B cell (primary cell): ENCODE data around the gene TLR9. TPM values are rescaled to one million over a fixed set of nuclear protein-coding genes. Genes with fewer than 3 reads are reported as not detected.
A peak's percentile ranks its signal among the peaks of the same experiment; 100 is the strongest.

Source experiments
- ATAC-seq: fragments of 200-7000 bp; cut with Tn5 transposase; one replicate; pipeline ENCODE4 v1.10.0; 2021; ENCODE audit warnings: low read depth, mild to moderate bottlenecking, moderate number of reproducible peaks, moderate library complexity
- CTCF ChIA-PET: fragments of 350-600 bp; sonication (Branson Sonifier 250); formaldehyde crosslinking; loops from one replicate; lab custom pipeline; 2021; ENCODE audit warnings: antibody characterized with exemption, inconsistent platforms; lab: Charles Lee
- POLR2A ChIA-PET: fragments of 350-600 bp; sonication (Branson Sonifier 250); formaldehyde crosslinking; loops from one replicate; lab custom pipeline; 2021; ENCODE audit warnings: antibody characterized with exemption; lab: Charles Lee
- DNase-seq: peaks from one replicate; pipeline ENCODE4 v3.0.0; 2013
- H2AFZ ChIP-seq: 2 replicates; pipeline ENCODE4 v1.6.1; 2012; ENCODE audit warnings: mild to moderate bottlenecking, low read depth, low read length; ENCODE audit not compliant: insufficient read depth, poor library complexity, severe bottlenecking
- H3K27ac ChIP-seq, 2 donors: 1 replicate in 1 of 2; 2 replicates in 1 of 2; pipeline ENCODE4 v1.5.1; 2012 to 2013; ENCODE audit warnings: low read length in 2 of 2, mild to moderate bottlenecking in 2 of 2, moderate library complexity in 1 of 2
- H3K27me3 ChIP-seq, 4 experiments: fragments of 200-600 bp in 1 of 4; sonication (generic) in 1 of 4; replicated peaks in 1 of 4; 1 replicate in 2 of 4; 2 replicates in 2 of 4; pipeline versions ENCODE4 v1.6.1 to v1.7.0; 2013 to 2016; ENCODE audit warnings: low read length in 3 of 4, mild to moderate bottlenecking in 2 of 4, mixed read lengths in 1 of 4, moderate library complexity in 1 of 4; ENCODE audit not compliant: insufficient read depth in 4 of 4, control insufficient read depth in 3 of 4; ENCODE audit errors: control extremely low read depth in 1 of 4
- H3K36me3 ChIP-seq, 2 experiments: replicated peaks in 1 of 2; 1 replicate in 1 of 2; 2 replicates in 1 of 2; pipeline versions ENCODE4 v1.6.1 to v1.7.1; 2013; ENCODE audit warnings: low read length in 1 of 2; ENCODE audit not compliant: insufficient read depth in 2 of 2, control insufficient read depth in 1 of 2; ENCODE audit errors: control extremely low read depth in 1 of 2, extremely low read depth in 1 of 2
- H3K4me1 ChIP-seq, 2 donors: fragments of 200-600 bp in 1 of 2; sonication (generic) in 1 of 2; 1 replicate in 1 of 2; 2 replicates in 1 of 2; pipeline versions ENCODE4 v1.5.1 to v1.6.1; 2013 to 2017; ENCODE audit warnings: low read length in 2 of 2; ENCODE audit not compliant: control insufficient read depth in 2 of 2, insufficient read depth in 2 of 2
- H3K4me2 ChIP-seq: replicated peaks from 2 replicates; pipeline ENCODE3; 2012; ENCODE audit warnings: mild to moderate bottlenecking, low read depth, low read length; ENCODE audit not compliant: poor library complexity, severe bottlenecking
- H3K4me3 ChIP-seq, 5 experiments: fragments of 200-600 bp in 1 of 5; sonication (generic) in 1 of 5; 1 replicate in 3 of 5; 2 replicates in 2 of 5; pipeline versions ENCODE4 v1.5.1 to v1.7.0; 2011 to 2016; ENCODE audit warnings: low read length in 4 of 5, mild to moderate bottlenecking in 4 of 5, low read depth in 2 of 5, control low read depth in 1 of 5, moderate library complexity in 1 of 5; ENCODE audit not compliant: insufficient read depth in 1 of 5; ENCODE audit errors: control extremely low read depth in 1 of 5, extremely low read depth in 1 of 5
- H3K79me2 ChIP-seq: fragments of 200-600 bp; sonication (generic); one replicate; pipeline ENCODE4 v1.6.0; 2016; ENCODE audit warnings: low read length; ENCODE audit not compliant: control insufficient read depth, insufficient read depth
- H3K9ac ChIP-seq: fragments of 200-600 bp; sonication (generic); 2 replicates; pipeline ENCODE4 v1.6.1; 2017; ENCODE audit warnings: mild to moderate bottlenecking, low read length, moderate library complexity
- H3K9me3 ChIP-seq, 3 donors: one replicate each; pipeline versions ENCODE4 v1.6.1 to v1.7.1; 2013; ENCODE audit warnings: low read length in 2 of 3; ENCODE audit not compliant: control insufficient read depth in 2 of 3, insufficient read depth in 1 of 3; ENCODE audit errors: control extremely low read depth in 1 of 3
- H4K20me1 ChIP-seq: 2 replicates; pipeline ENCODE4 v1.6.0; 2012; ENCODE audit warnings: mild to moderate bottlenecking, low read length; ENCODE audit not compliant: insufficient read depth, control insufficient read depth, poor library complexity, severe bottlenecking
- H3K27ac Mint-ChIP-seq: one replicate; pipeline ENCODE4 v1.8.0; 2021; ENCODE audit warnings: mixed read lengths
- H3K27me3 Mint-ChIP-seq: one replicate; pipeline ENCODE4 v1.8.0; 2021; ENCODE audit warnings: mixed read lengths
- H3K4me1 Mint-ChIP-seq: one replicate; pipeline ENCODE4 v1.8.0; 2021; ENCODE audit warnings: mixed read lengths
- H3K4me3 Mint-ChIP-seq: one replicate; pipeline ENCODE4 v1.8.0; 2021; ENCODE audit warnings: mixed read lengths
- H3K9me3 Mint-ChIP-seq: one replicate; pipeline ENCODE4 v1.8.0; 2022; ENCODE audit warnings: mixed read lengths; ENCODE audit not compliant: insufficient read depth
- CTCF ChIP-seq: fragments of 200-600 bp; IDR thresholded peaks from one replicate; pipeline ENCODE4 v1.8.0; 2022; ENCODE audit warnings: antibody characterized with exemption, mild to moderate bottlenecking
- EZH2 ChIP-seq: IDR thresholded peaks from 2 replicates; pipeline ENCODE4 v1.6.1; 2012; ENCODE audit warnings: borderline replicate concordance, low read depth, mild to moderate bottlenecking, moderate library complexity, low read length; ENCODE audit not compliant: insufficient read depth, poor library complexity, severe bottlenecking
- WGBS: methylation state at CpG from one replicate; pipeline ENCODE4 v1.1.5; 2013; ENCODE audit warnings: missing lambda C conversion rate; ENCODE audit not compliant: insufficient coverage; 5-methylcytosine and 5-hydroxymethylcytosine counted together
- intact Hi-C: fragments of 100-400 bp; cut with micrococcal nuclease; formaldehyde crosslinking; loops from one replicate; pipeline ENCODE4 v1.10.0; 2022
- polyA plus RNA-seq: library from polyadenylated mRNA; depleted of rRNA; stranded (reverse); fragments of >200 nt; gene quantifications from 2 replicates; pipeline ENCODE4 v1.2.3, GENCODE V29; 2012
- total RNA-seq, 2 donors: library from RNA; stranded (reverse); fragments of 120-200 nt in 1 of 2; gene quantifications; 1 replicate in 1 of 2; 2 replicates in 1 of 2; pipeline versions ENCODE4 v1.2.3 to v1.2.4, GENCODE V29; 2013 to 2022

TLR9 gene
- total and polyA plus RNA-seq, 2 donors (not counting 1 experiment from before 2014, with no cell fraction given): 3.7 to 21.0 TPM

GRCh38 chr3:52227117-52227516 lies 1.7 kb upstream of the TLR9 start:
- peak; percentile 18 for DNase-seq
- Mint-ChIP-seq H3K9me3 (no peaks in the 10 kb centered on the region), H3K4me3 (peak overlapping the region; percentile 94), H3K27me3 (no peaks in the 10 kb centered on the region), H3K27ac (peak overlapping the region; percentile 99), H3K4me1 (peaks cover 68% of the 10 kb centered on the region)
- CTCF ChIA-PET: interaction anchor here (1.4 to 12.3 kb wide), 3 partner anchors 57 to 112 kb away, joined by 3 to 265 read pairs (median 177); partner anchors contain the start of genes GLYCTK, POC1A and WDR82
- POLR2A ChIA-PET: interaction anchor here (3.3 to 3.8 kb wide), 2 partner anchors 11 to 61 kb away, joined by 23 to 28 read pairs; partner anchors contain the start of genes GLYCTK and TWF2
- Histone ChIP-seq H3K36me3 (peaks cover 3 to 62% of the 10 kb centered on the region in 2 experiments), H3K9me3 (no peaks in the 10 kb centered on the region), H3K27me3 (no peaks in the 10 kb centered on the region), H2AFZ (no peak overlapping the region), H3K4me3 (no peak overlapping the region), H3K4me1 (peaks cover 42 to 65% of the 10 kb centered on the region in 2 donors), H3K27ac (peak overlapping the region; percentile 78 to 88), H3K79me2 (peaks cover 55% of the 10 kb centered on the region), H4K20me1 (peaks cover 27% of the 10 kb centered on the region), H3K4me2 (peak overlapping the region; percentile 90), H3K9ac (no peak overlapping the region)
- no peak for ATAC-seq
- no peak for TF ChIP-seq EZH2
- no peak for TF ChIP-seq CTCF
- intact Hi-C loops: loop anchor here (5.0 to 10.0 kb wide), 2 partner anchors 172 to 230 kb away; partner anchors contain the start of genes DUSP7 and NISCH
- 80% methylated on average over 4 of the region's 4 CpGs for WGBS

GRCh38 chr3:52226229-52226817 lies 878 bp upstream of the TLR9 start:
- Mint-ChIP-seq H3K27ac (peak overlapping the region; percentile 99), H3K4me1 (peaks cover 66% of the 10 kb centered on the region), H3K27me3 (no peaks in the 10 kb centered on the region), H3K4me3 (peak overlapping the region; percentile 94), H3K9me3 (no peaks in the 10 kb centered on the region)
- no peak for TF ChIP-seq EZH2
- TF ChIP-seq CTCF: no peak
- Histone ChIP-seq H3K27ac (peak overlapping the region; percentile 78 to 88), H3K4me1 (peaks cover 41 to 65% of the 10 kb centered on the region in 2 donors), H2AFZ (peak overlapping the region; percentile 47), H4K20me1 (peaks cover 27% of the 10 kb centered on the region), H3K36me3 (peaks cover 3 to 62% of the 10 kb centered on the region in 2 experiments), H3K79me2 (peaks cover 55% of the 10 kb centered on the region), H3K4me3 (peak overlapping the region in 3 of 5 experiments; percentile 1 to 90 (median 66)), H3K9me3 (no peaks in the 10 kb centered on the region), H3K9ac (peak overlapping the region; percentile 68), H3K4me2 (peak overlapping the region; percentile 90), H3K27me3 (no peaks in the 10 kb centered on the region)
- ChIA-PET CTCF (interaction anchor here (1.3 to 12.3 kb wide), 9 partner anchors 10 to 224 kb away, joined by 3 to 265 read pairs (median 7); partner anchors contain the start of genes GLYCTK, POC1A, PPM1M and TWF2), POLR2A (interaction anchor here (0.6 to 3.8 kb wide), 14 partner anchors 9 to 89 kb away, joined by 3 to 38 read pairs (median 5); partner anchors contain the start of genes GLYCTK, POC1A, PPM1M and TWF2)
- DNase-seq: peak; percentile 59
- 18% methylated on average over 5 of the region's 5 CpGs for WGBS
- ATAC-seq: peak; percentile 14
- intact Hi-C loops: loop anchor here (5.0 to 10.0 kb wide), 2 partner anchors 172 to 231 kb away; partner anchors contain the start of genes DUSP7 and NISCH
